Measurements from ENCODE around the gene NCOA4.
"Not testable (repeated sequence)": the region's sequence is repeated elsewhere in the genome, so short reads cannot be mapped to it uniquely, and the experiment has no call there.

- TF ChIP-seq, protein P1, sequence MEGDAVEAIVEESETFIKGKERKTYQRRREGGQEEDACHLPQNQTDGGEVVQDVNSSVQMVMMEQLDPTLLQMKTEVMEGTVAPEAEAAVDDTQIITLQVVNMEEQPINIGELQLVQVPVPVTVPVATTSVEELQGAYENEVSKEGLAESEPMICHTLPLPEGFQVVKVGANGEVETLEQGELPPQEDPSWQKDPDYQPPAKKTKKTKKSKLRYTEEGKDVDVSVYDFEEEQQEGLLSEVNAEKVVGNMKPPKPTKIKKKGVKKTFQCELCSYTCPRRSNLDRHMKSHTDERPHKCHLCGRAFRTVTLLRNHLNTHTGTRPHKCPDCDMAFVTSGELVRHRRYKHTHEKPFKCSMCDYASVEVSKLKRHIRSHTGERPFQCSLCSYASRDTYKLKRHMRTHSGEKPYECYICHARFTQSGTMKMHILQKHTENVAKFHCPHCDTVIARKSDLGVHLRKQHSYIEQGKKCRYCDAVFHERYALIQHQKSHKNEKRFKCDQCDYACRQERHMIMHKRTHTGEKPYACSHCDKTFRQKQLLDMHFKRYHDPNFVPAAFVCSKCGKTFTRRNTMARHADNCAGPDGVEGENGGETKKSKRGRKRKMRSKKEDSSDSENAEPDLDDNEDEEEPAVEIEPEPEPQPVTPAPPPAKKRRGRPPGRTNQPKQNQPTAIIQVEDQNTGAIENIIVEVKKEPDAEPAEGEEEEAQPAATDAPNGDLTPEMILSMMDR (IDR thresholded peaks at IDR 0.05) = not testable (repeated sequence)
- TF ChIP-seq POLR2A (IDR thresholded peaks at IDR 0.05) = not testable (repeated sequence)
Observed at GRCh38 chr10:45981367-45981766, 49.1 kb downstream of the NCOA4 start.
